Stimulated activated CD4-positive, alpha-beta T cell treated with anti-CD3 and anti-CD28 coated beads, Interleukin-12 subunit alpha, Interleukin-12 subunit beta, amount 100 ng/mL, for 24 hours (primary cell): ENCODE measurements around the gene PPIB.
A peak's percentile ranks its signal among the peaks of the same experiment; 100 is the strongest.

Source experiments
- DNase-seq, 2 experiments: peaks; one replicate each; pipeline ENCODE4 v3.0.0-alpha.2; 2020; ENCODE audit warnings: low read depth in 2 of 2

The PPIB gene

DNA sequence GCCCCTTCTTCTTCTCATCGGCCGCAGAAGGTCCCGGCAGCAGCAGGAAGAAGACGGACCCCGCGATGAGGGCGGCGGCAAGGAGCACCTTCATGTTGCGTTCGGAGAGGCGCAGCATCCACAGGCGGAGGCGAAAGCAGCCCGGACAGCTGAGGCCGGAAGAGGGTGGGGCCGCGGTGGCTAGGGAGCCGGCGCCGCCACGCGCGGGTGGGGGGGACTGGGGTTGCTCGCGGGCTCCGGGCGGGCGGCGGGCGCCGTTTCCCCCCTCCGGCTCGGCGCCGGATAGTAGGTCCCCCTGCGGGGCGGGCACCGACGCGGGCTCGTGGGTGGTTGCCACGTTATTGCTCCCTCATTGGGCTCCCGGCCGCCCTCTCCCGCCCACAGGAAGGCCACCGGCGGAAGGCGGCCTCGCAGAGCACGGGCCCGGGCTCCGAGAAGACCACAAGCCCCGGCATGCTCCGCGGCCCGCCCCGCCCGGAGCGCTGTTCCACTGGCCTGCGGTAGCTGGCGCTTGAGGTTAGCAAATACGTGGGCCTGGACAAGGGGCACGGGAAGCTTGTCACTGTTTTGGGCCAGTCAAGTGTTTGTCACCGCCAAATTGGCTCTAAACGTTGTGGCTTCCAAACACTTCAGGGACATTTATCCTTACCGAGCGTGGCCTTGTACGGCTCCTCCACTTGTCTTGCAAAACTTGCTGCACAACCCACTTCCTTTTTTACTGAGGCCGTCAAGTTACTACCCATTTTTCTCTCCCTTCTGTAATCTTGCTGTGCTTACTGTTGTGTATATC, at the start of gene PPIB:
Gene PPIB (minus strand): TSS at position 154 of the 790 bp plus-strand sequence. CDS start 36 bp downstream, at position 118.
- DNase-seq = peak; percentile 92 to 94

DNA sequence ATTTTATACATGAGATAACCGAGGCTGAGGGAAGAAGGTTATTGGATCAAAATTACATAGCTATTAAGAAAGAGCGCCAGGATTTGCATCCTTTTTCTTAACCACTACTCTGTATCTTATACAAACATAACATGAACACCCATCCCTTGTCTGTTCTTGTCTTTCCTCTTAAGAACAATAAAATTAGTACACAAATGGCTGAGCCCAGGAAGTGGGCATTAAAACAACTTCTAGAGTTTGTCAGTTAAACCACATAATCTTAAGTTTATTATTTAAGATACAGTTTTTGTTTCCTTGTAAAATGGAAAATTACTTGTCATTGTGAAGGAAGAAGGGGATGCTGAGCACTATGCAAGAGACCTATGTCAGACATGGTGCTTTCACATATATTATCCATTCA, 48.9 kb upstream of the PPIB start:
- DNase-seq = no peak

GRCh38 chr15:64210371-64210770, 47.5 kb upstream of the PPIB start:
- DNase-seq = no peak

DNA sequence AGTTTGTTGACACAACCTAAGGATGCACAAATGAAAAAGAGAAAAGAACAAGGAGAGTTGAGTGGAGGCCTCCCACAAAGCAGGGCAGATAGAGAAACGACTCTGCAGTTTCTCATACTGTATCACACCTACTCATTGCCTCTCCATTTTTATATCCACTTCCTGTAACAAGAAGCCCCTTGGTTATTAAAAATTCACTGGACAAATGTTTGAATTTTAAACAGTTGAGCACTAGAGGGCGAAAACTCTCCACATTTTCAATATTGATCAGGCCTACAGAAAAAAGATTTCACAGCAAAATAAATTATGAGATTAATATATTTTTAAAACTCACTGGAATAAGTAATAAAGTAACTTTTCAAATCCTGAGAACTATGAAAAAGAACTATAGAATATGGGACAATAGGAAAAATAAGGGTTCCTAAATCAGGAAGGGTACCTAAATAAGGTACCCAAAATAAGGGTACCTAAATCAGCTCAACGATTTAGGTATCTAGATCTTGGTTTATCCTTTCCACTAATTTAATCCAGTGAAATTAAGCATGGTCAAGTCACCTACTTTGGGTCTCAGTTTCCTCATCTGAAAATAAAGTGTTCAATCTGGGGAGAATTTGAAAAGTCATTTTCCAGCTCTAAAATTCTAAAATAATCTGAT, 47.0 kb upstream of the PPIB start:
- DNase-seq = no peak

- no peak for DNase-seq
Measured at GRCh38 chr15:64205202-64205601, 42.4 kb upstream of the PPIB start.

DNA sequence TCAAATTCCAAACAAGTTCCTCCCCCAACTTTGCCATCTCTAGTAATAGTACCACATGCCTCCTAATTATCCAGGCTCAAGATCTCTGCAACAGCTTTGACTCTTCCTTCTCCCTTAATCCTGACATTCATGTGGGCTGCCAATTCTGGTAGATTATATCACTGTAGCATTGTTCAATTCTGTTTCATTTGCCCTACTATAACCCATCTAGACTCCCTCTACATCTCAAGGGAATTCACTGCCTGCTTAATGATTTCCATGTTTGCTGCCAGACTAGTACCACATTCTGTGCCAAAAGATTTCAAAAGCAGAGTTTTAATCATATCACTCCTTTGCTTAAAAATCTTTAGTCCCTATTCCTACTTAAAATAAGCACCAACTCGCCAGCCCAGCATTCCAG, 34.6 kb upstream of the PPIB start:
- DNase-seq = no peak

DNA sequence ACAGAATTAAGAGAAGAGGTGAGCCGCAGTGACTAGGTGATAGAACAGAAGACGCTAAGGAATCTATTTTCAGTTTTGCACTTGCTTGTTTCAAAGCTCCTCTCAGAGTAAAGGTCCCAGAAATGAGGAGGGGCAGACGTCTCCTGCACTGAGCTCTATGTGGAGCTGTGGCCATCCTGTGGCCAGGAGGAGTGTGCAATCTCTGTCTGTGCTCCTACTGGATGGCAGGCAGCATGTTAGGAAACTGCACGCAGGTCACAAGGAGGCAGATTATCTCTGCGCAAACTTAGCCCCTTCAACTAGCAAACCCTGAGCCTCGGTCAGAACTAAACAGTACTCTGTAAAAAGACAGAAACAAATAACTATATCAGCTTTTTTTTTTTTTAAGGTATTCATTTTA, 31.1 kb upstream of the PPIB start:
- no peak for DNase-seq

DNA sequence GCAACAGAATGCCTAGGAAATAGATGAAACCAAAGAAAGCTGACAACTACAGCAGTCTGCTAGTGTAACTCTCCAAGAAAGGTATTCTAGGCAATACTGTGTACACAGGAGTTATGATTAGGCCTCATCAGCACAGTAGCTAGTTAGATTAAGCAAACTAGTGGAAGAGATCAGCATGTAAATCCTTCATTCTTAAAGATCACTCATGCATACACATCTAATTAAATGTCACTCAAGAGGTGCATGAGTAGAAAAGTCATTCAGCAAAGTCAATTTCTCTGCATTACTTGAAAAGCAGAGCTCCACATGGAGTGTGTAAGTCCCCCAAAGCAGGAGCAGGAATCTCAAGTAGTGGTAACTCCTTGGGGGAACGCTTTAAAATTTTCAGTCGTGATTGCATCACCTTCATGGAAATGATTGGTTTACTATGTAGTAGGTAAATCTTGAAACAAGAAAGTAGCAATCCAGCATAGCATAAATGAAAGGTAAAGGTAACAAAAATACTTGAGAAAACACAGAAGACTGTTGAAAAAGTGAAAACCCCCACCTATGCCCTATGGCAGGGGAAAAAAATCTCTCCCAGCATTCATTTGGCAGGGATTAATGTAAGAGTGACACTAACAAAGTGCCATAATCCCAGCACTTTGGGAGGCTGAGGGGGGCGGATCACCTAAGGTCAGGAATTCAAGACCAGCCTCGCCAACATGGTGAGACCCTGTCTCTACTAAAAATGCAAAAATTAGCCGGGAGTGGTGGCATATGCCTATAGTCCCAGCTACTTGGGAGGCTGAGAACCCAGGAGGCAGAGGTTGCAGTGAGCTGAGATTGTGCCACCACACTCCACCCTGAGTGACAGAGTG, 29.4 kb upstream of the PPIB start:
- DNase-seq = no peak

DNA sequence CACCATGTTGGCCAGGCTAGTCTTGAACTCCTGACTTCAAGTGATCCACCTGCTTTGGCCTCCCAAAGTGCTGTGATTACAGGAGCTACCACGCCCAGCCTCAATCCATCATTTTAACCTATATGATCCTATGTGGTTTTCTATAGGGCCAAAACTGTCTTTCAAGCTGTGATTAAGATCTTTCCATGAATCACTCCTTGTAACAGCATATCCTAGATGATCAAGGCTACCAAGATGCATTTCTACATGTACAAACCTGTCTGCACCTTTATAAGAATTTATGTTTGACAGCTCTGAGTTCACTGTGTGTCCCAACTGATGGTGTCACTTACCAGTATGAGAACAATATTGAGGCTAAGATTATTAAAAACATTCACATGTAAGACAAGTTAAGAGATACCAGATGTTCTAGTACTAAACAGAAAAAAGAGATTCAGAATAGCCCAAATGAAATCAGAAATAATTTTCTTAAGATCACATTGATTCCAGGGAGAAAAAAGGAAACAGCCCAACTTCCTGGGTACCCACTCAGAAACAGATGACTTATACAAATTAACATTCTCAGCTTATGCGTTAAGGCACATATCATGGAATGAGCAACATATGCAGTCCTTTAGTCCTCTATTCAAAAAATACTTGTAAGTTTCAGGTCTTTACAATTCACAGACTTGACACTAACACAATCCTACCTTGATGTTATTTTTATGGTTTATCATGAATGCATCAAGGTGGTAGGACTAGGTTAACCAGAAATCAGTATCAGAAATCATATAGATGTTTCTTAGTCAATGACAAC, 24.8 kb upstream of the PPIB start:
- DNase-seq = no peak

DNA sequence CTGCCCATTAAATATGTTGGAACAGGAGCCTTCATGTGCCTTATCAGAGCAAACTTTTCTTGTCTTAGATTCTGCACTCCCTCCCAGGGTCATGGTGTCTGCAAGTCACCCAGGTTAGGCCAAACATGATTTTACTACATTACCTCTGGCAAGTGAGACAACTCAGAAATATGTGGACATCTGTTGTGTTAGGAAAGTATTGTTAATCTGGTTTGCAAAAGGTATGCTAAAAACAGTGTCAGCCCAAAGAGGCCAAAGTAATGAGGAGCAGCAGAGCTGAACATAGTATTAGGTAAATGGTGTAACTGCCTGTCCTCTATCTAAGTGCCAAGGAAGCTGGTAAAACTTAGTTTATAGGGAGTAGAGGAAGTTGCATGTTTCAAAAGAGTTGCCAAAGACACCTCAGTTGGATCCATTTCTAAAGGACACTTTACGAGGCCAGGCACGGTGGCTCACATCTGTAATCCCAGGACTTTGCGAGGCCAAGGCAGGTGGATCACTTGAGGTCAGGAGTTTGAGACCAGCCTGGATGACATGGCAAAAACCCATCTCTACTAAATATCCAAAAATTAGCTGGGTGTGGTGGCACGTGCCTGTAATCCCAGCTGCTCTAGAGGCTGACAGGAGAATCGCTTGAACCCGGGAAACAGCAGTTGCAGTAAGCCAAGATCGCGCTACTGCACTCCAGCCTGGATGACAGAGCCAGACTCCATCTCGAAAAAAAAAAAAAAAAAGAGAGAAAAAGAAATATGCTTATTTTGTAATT, 22.5 kb upstream of the PPIB start:
- DNase-seq = no peak

DNA sequence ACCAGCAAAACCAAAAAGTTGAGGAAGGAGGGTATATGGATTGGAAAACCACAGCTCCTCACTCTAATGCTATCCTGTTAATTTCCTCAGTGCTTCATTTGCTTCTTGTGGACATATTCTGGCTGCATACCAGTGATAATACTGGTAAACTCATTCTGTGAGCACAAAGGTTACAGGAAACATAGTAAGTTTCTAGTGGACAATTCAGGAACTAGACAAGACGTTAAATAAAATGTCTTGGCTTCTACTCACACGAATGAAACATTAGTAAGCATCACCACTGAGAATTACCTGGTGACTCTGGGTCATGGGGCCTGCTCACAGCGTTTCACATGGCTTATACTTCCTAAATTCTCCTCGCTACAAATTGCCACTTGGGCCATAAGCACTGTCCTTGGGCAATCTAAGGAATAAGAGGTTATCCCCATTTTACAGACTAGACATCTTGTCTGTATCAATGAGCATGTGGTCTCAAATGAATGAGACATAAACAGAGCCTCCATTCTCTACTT, 20.1 kb upstream of the PPIB start:
- DNase-seq = no peak

DNA sequence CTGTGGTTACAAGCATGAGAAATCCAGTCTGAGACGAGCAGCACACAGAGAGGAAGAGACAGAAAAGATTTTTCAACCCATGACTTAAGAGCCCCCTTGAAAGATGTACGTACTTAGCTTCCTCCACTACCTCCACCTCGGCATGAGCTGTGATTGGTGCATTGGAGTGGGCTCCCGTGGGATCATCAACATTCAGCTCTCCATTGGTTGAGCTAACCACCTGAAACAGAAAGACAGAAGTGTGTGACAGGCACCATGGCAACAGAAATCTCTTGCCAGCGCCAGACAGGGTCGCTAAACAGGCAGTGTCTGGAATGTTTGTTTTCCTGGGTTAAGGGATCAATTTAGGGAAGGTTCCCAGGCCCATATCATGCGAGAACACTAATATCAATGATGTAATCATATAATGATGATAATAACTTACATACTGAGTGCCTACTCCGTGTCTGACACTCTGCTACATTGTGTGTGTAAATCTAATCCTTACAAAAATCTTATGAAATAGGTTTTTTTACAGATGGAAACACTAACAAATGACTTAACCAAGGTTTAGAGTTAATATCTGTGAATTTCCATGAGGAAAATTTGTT, 17.5 kb upstream of the PPIB start:
- no peak for DNase-seq

DNA sequence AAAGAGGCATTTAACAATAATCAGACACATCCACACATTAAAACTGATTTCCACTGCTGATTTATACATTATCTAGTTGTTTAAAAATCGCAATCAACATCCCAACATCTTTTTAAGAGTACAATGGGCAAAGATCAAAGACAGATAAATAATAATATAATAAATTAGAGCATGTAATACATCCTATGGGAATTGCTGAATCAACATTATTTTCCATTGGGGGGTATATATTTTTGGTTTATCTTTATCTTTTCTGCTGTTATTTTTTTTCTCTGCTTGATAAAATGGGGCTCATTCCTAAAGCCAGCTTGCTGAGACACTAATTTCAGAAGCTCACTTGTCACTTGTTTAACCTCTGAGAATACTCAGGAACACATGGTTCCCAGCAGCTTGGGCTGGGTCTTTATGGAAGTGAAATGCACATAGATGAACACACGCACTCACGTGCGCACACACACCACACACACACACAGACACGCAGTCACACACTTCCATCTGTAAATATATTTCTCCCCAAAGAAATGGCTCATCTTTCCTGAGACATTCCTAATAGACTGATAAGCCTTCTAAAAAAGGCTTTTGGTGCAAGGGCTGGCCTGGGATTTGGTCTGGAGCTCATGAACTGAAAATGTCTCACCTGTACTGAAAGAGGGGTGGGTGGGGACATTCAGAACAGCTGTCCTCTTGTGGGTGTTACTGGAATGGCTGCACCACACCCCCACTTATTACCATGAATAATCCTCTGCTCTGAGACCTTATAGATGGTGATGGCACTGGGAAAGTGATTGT, 3.5 kb upstream of the PPIB start:
- DNase-seq = no peak

DNA sequence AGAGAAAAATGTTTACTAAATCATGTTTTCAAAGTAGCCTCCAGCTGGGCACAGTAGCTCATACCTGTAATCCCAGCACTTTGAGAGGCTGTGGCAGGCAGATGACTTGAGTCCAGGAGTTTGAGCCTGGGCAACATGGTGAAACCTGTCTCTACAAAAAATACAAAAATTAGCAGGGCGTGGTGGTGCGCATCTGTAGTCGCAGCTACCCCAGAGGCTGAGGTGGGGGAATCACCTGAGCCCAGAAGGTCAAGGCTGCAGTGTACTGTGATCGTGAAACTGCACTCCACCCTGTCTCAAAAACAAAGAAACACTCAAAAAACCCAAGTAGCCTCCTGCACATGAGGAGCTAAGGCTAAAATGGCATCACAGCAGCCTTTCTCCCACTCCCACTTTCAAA, 1.6 kb upstream of the PPIB start:
- no peak for DNase-seq

DNA sequence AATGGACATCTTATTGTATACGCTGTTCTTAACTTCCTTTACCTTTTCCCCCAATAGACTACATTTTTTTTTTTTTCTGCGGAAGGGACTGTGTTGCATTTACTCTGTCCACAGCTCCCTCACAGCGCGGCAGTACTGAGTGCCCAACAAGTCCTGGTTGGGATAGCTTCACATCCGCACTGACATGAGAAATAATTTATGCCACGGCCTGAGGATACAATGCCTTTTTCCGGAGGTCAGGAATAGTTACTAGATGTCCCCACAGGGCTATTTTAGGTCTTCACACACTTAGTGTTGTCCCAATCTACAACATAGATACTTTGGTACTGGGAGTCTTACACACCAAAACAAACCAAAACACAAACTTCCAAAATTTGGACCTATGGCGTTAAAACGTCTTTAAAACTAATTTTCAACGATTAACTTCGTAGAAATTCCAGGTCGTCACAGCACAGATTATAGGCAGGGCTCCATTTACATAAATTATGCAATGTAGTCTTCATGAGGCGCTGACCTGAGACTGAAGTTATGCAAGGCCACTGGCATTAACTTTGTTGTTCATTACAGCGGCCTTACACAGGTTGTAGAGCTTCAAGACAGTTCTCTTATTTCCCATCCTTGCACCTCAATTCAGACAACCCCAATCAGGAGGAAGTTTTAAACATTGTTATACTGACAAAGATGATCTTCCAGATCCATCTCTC, 989 bp upstream of the PPIB start:
- DNase-seq = no peak

DNA sequence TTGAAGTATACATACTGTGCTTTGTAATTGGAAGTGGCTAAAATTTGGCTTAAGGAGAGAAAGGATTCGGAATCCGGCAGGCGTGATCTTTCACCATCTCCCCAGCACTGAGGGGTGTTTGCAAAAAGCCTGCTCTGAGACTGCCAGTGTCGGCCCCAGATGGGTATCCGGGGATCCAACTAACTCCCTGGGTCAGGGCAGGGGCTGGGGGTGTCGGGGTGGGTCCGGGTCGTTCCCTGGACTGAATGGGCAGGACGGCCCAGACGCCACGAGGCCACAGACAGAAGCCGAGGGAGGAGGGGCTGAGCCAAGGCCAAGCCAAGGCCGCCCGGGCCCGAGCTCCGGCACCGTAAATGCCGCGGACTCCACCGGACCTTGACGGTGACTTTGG, 349 bp downstream of the PPIB start:
- no peak for DNase-seq

- DNase-seq = no peak
Measured at GRCh38 chr15:64161688-64162477, 939 bp downstream of the PPIB start.
